Upper lobe of right lung (tissue), 1 donor: Measurements from ENCODE around the gene RBM22. TPM values are rescaled to one million over a fixed set of nuclear protein-coding genes. Genes with fewer than 3 reads are reported as not detected.

ENCODE experiments used
- ATAC-seq: fragments of 200-7000 bp; cut with Tn5 transposase; one replicate; pipeline ENCODE4 v1.9.1; 2020; ENCODE audit warnings: mild to moderate bottlenecking, moderate library complexity
- DNase-seq: peaks from one replicate; pipeline ENCODE4 v3.0.0-alpha.2; 2020
- H3K27ac ChIP-seq: fragments of 200-600 bp; one replicate; pipeline ENCODE4 v1.8.0; 2022
- H3K27me3 ChIP-seq: fragments of 200-600 bp; one replicate; pipeline ENCODE4 v1.8.0; 2022; ENCODE audit warnings: mild to moderate bottlenecking
- H3K36me3 ChIP-seq: fragments of 200-600 bp; one replicate; pipeline ENCODE4 v1.8.0; 2022
- H3K4me1 ChIP-seq: fragments of 200-600 bp; one replicate; pipeline ENCODE4 v1.8.0; 2022
- H3K4me3 ChIP-seq: fragments of 200-600 bp; one replicate; pipeline ENCODE4 v1.8.0; 2022; ENCODE audit warnings: mild to moderate bottlenecking
- H3K9me3 ChIP-seq: fragments of 200-600 bp; one replicate; pipeline ENCODE4 v1.8.0; 2022
- CTCF ChIP-seq: fragments of 200-600 bp; IDR thresholded peaks from one replicate; pipeline ENCODE4 v1.8.0; 2022; ENCODE audit warnings: antibody characterized with exemption
- intact Hi-C: fragments of 100-400 bp; cut with DNase I; formaldehyde crosslinking; loops from one replicate; pipeline ENCODE4 v1.11.0; 2022
- total RNA-seq: library from RNA; stranded (reverse); fragmentation: NEBNext Ultra II Directional; extraction: Animal tissue kit (Norgen Biotek cat#: 25700); gene quantifications from one replicate; pipeline ENCODE4 v1.2.1, GENCODE V29; 2021
- donor health status: DM: no; HTN: yes; CAD: no; lungs with severe emphysema.

RBM22 gene
- total RNA-seq, 1 donor from 2014 or later: 51.2 TPM

GRCh38 chr5:150672237-150672883, 28.5 kb downstream of the RBM22 start:
- DNase-seq: peak; percentile 75
- peaks cover 18% of the 10 kb centered on the region for H3K4me1 ChIP-seq
- intact Hi-C loops: no loop called here
- H3K9me3 ChIP-seq: no peaks in the 10 kb centered on the region
- TF ChIP-seq CTCF: no peak
- H3K36me3 ChIP-seq: no peaks in the 10 kb centered on the region
- peak overlapping the region; percentile 60 for H3K4me3 ChIP-seq
- no peak overlapping the region for H3K27ac ChIP-seq
- H3K27me3 ChIP-seq: no peaks in the 10 kb centered on the region
- peak; percentile 75 for ATAC-seq

- Histone ChIP-seq H3K27ac (no peak overlapping the region), H3K4me3 (peak overlapping the region; percentile 60), H3K27me3 (no peaks in the 10 kb centered on the region), H3K4me1 (peaks cover 18% of the 10 kb centered on the region), H3K9me3 (no peaks in the 10 kb centered on the region), H3K36me3 (no peaks in the 10 kb centered on the region)
- DNase-seq (no peak), ATAC-seq (peak; percentile 45)
- intact Hi-C loops: no loop called here
- TF ChIP-seq CTCF: no peak
These were observed 29.2 kb downstream of the RBM22 start for GRCh38 chr5:150671509-150672236.

GRCh38 chr5:150670948-150671310, 29.9 kb downstream of the RBM22 start:
- TF ChIP-seq CTCF: no peak
- ATAC-seq (no peak), DNase-seq (no peak)
- intact Hi-C loops: no loop called here
- H3K27ac ChIP-seq: no peak overlapping the region
- H3K4me1 ChIP-seq: peaks cover 18% of the 10 kb centered on the region
- H3K4me3 ChIP-seq: no peak overlapping the region
- H3K27me3 ChIP-seq: no peaks in the 10 kb centered on the region
- no peaks in the 10 kb centered on the region for H3K9me3 ChIP-seq
- H3K36me3 ChIP-seq: no peaks in the 10 kb centered on the region

GRCh38 chr5:150670275-150670947, 30.5 kb downstream of the RBM22 start:
- no peak for ATAC-seq

GRCh38 chr5:150665044-150665443, 35.8 kb downstream of the RBM22 start:
- Histone ChIP-seq H3K4me3 (no peak overlapping the region), H3K27ac (no peak overlapping the region), H3K36me3 (no peaks in the 10 kb centered on the region), H3K27me3 (no peaks in the 10 kb centered on the region), H3K4me1 (no peaks in the 10 kb centered on the region), H3K9me3 (no peaks in the 10 kb centered on the region)
- no peak for TF ChIP-seq CTCF
- intact Hi-C loops: no loop called here
- no peak for DNase-seq
- ATAC-seq: peak; percentile 29

More at GRCh38 chr5:150670275-150670947, 30.5 kb downstream of the RBM22 start:
- no peaks in the 10 kb centered on the region for H3K9me3 ChIP-seq
- intact Hi-C loops: no loop called here
- H3K4me1 ChIP-seq: peaks cover 18% of the 10 kb centered on the region
- no peaks in the 10 kb centered on the region for H3K27me3 ChIP-seq
- no peak overlapping the region for H3K27ac ChIP-seq
- no peaks in the 10 kb centered on the region for H3K36me3 ChIP-seq
- DNase-seq: no peak
- no peak overlapping the region for H3K4me3 ChIP-seq
- TF ChIP-seq CTCF: no peak
